Mesendoderm (in vitro differentiated cells): ENCODE measurements around the gene LILRB1. TPM values are rescaled to one million over a fixed set of nuclear protein-coding genes. Genes with fewer than 3 reads are reported as not detected.
A peak's percentile ranks its signal among the peaks of the same experiment; 100 is the strongest.
"Not testable (repeated sequence)": the region's sequence is repeated elsewhere in the genome, so short reads cannot be mapped to it uniquely, and the experiment has no call there.

Source experiments
- DNase-seq: peaks from one replicate; pipeline ENCODE4 v3.0.0; 2013
- H2AK5ac ChIP-seq: 2 replicates; pipeline ENCODE4 v1.6.1; 2013; ENCODE audit warnings: low read length, inconsistent platforms
- H2BK120ac ChIP-seq: 2 replicates; pipeline ENCODE4 v1.6.1; 2013; ENCODE audit warnings: low read depth, mild to moderate bottlenecking, low read length, moderate library complexity, mixed read lengths
- H2BK15ac ChIP-seq: replicated peaks from 2 replicates; pipeline ENCODE4 v1.6.1; 2013; ENCODE audit warnings: low read depth, mild to moderate bottlenecking, moderate library complexity
- H2BK5ac ChIP-seq: 2 replicates; pipeline ENCODE4 v1.6.1; 2013; ENCODE audit warnings: low read length, inconsistent platforms
- H3K18ac ChIP-seq: 2 replicates; pipeline ENCODE4 v1.6.1; 2013; ENCODE audit warnings: mild to moderate bottlenecking, low read length, mixed read lengths
- H3K23ac ChIP-seq: one replicate; pipeline ENCODE4 v1.6.1; 2013; ENCODE audit warnings: low read length
- H3K27ac ChIP-seq: 2 replicates; pipeline ENCODE4 v1.5.1; 2013; ENCODE audit warnings: low read depth, mild to moderate bottlenecking, inconsistent platforms, low read length, moderate library complexity
- H3K27me3 ChIP-seq: 2 replicates; pipeline ENCODE4 v1.6.1; 2013; ENCODE audit warnings: low read length, control low read depth, mild to moderate bottlenecking, inconsistent platforms; ENCODE audit not compliant: insufficient read depth, poor library complexity
- H3K36me3 ChIP-seq: 2 replicates; pipeline ENCODE4 v1.6.1; 2013; ENCODE audit warnings: low read length, inconsistent platforms; ENCODE audit not compliant: control insufficient read depth, insufficient read depth
- H3K4ac ChIP-seq: one replicate; pipeline ENCODE4 v1.6.1; 2013; ENCODE audit warnings: low read depth, mild to moderate bottlenecking, low read length, moderate library complexity
- H3K4me1 ChIP-seq: 2 replicates; pipeline ENCODE4 v1.6.1; 2013; ENCODE audit warnings: low read depth, low read length, inconsistent platforms; ENCODE audit not compliant: control insufficient read depth
- H3K4me2 ChIP-seq: 2 replicates; pipeline ENCODE4 v1.6.1; 2013; ENCODE audit warnings: low read length
- H3K4me3 ChIP-seq: 2 replicates; pipeline ENCODE4 v1.5.1; 2013; ENCODE audit warnings: mild to moderate bottlenecking, low read length
- H3K56ac ChIP-seq: one replicate; pipeline ENCODE4 v1.6.1; 2013; ENCODE audit warnings: low read length
- H3K79me1 ChIP-seq: 2 replicates; pipeline ENCODE4 v1.6.1; 2013; ENCODE audit warnings: low read length, inconsistent platforms
- H3K79me2 ChIP-seq: 2 replicates; pipeline ENCODE4 v1.6.1; 2013; ENCODE audit warnings: mild to moderate bottlenecking, low read length; ENCODE audit not compliant: control insufficient read depth, insufficient read depth
- H3K9ac ChIP-seq: 2 replicates; pipeline ENCODE4 v1.6.1; 2013; ENCODE audit warnings: low read length, inconsistent platforms
- H4K5ac ChIP-seq: one replicate; pipeline ENCODE4 v1.6.1; 2013; ENCODE audit warnings: low read length
- H4K8ac ChIP-seq: one replicate; pipeline ENCODE4 v1.6.1; 2013; ENCODE audit warnings: low read depth, mild to moderate bottlenecking, control low read depth, low read length, moderate library complexity
- WGBS: extraction: QIAGEN DNeasy Blood & Tissue Kit; methylation state at CpG from one replicate; pipeline ENCODE4 v1.1.7; 2013; ENCODE audit warnings: low lambda C conversion rate, missing lambda C conversion rate; ENCODE audit not compliant: insufficient coverage; ENCODE audit errors: extremely low coverage; 5-methylcytosine and 5-hydroxymethylcytosine counted together
- small RNA-seq: library from polyadenylated mRNA; stranded (forward); fragments of <200 nt; extraction: miRNeasy Mini kit (QIAGEN cat#:217004); gene quantifications from one replicate; pipeline ENCODE3, GENCODE V24; 2013; ENCODE audit not compliant: insufficient read depth

The LILRB1 gene

DNA sequence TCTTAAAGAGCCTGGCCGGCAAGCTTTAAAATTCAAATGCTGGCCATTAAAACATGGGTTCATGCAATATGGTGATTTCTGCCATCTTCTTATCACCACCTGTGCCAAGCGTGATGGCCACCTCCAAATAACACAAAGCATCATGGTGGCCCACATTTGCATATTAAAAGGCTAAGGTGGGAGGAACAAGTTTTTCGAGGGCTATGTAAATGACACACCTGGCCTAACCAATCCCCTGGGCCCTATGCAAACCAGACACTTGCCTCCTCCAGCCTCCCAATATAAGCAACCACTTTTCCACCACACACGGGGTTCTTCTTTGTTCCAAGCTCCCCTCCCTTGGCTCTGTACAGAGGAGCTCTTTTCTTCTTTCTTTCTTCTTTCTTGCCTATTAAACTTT is 46.9 kb downstream of the LILRB1 start:
- H3K4me1 ChIP-seq: no peaks in the 10 kb centered on the region
- H2BK15ac ChIP-seq: no peak overlapping the region
- DNase-seq: no peak
- H3K36me3 ChIP-seq: no peaks in the 10 kb centered on the region
- H3K18ac ChIP-seq: no peak overlapping the region
- no peak overlapping the region for H2BK120ac ChIP-seq
- no CpG with 5 or more reads among the region's 4 CpGs for WGBS
- H3K79me1 ChIP-seq: no peaks in the 10 kb centered on the region
- no peak overlapping the region for H3K56ac ChIP-seq
- H3K27me3 ChIP-seq: no peaks in the 10 kb centered on the region
- no peak overlapping the region for H3K23ac ChIP-seq
- no peak overlapping the region for H4K8ac ChIP-seq
- H3K9ac ChIP-seq: no peak overlapping the region
- H3K4me3 ChIP-seq: no peak overlapping the region
- no peak overlapping the region for H3K4me2 ChIP-seq
- no peak overlapping the region for H2BK5ac ChIP-seq
- no peak overlapping the region for H3K4ac ChIP-seq
- no peak overlapping the region for H2AK5ac ChIP-seq
- no peak overlapping the region for H3K27ac ChIP-seq
- no peaks in the 10 kb centered on the region for H3K79me2 ChIP-seq
- no peak overlapping the region for H4K5ac ChIP-seq

DNA sequence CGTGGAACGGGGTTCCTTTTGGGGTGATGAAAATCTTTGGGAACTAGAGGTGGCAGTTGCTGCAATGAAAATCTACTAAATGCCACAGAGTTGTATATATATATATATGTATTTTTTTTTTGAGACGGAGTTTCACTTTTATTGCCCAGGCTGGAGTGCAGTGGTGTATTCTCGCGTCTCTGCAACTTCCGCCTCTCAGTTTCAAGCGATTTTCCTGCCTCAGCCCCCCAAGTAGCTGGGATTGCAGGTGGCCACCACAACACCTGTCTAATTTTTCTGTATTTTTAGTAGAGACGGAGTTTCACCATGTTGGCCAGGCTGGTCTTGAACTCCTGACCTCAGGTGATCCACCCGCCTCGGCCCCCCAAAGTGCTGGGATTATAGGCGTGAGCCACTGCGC is 51.3 kb downstream of the LILRB1 start:
- not testable (repeated sequence) for H3K18ac ChIP-seq, H3K27me3 ChIP-seq, H3K4me2 ChIP-seq, H3K4ac ChIP-seq, H4K5ac ChIP-seq, H3K9ac ChIP-seq, DNase-seq, H3K4me1 ChIP-seq, H3K36me3 ChIP-seq, H3K27ac ChIP-seq, H3K56ac ChIP-seq, H3K79me1 ChIP-seq, H2BK120ac ChIP-seq, H3K23ac ChIP-seq, H4K8ac ChIP-seq, H2BK15ac ChIP-seq, H2AK5ac ChIP-seq, H3K4me3 ChIP-seq, H2BK5ac ChIP-seq, H3K79me2 ChIP-seq
- WGBS: no CpG with 5 or more reads among the region's 12 CpGs

DNA sequence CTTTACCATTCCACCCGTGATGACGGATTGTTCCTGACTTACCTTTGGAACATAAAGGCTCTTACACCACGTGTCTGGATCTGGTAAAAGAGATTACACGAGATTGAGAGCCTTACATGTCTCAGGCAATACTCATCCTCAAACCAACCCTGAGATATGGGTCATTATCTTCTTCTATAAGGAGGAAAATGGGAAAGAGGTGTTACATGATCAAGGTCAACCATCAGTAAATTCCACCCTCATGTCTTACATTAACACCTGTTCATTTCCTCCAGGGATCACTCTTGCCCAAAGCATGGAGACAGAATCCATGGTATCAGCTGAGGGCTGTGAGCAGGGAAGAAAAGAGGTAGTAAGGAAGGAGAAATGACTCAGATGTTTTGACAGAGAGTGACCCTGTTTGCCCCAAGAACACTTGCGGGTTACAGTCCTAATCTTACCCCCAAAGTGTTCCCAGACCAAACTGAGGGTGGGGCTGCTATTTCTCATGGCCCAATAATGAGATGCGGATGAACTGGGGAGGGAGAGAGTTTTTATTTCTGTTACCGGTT is 52.1 kb downstream of the LILRB1 start:
- no CpG with 5 or more reads among the region's 7 CpGs for WGBS
- no peak overlapping the region for H4K8ac ChIP-seq

DNA sequence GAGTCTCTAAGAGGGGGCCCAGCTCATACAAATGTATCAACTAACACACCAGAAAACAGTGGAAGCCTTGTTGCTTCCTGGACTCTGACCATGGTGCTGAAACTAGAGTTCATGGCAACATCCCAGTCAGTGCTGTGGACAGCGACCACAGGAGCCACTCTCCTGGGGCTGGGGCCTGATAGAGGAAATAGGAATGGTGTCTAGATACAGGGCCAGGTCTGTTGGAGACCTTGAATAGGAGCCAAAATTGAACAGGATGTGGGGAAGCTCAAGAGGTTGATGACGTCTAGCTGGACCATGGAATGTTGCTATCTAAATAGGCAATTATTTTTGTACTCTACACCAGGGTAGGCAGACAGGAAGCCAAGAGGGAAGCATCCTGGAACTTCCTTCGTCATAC is 54.2 kb downstream of the LILRB1 start:
- Histone ChIP-seq H3K56ac (no peak overlapping the region), H3K79me1 (no peaks in the 10 kb centered on the region), H3K27me3 (no peaks in the 10 kb centered on the region), H4K8ac (no peak overlapping the region), H2BK5ac (no peak overlapping the region), H3K18ac (no peak overlapping the region), H2AK5ac (no peak overlapping the region), H3K9ac (no peak overlapping the region), H3K79me2 (no peaks in the 10 kb centered on the region), H2BK120ac (no peak overlapping the region), H3K4me2 (no peak overlapping the region), H2BK15ac (no peak overlapping the region), H4K5ac (no peak overlapping the region), H3K4me1 (no peaks in the 10 kb centered on the region), H3K4ac (no peak overlapping the region), H3K4me3 (no peak overlapping the region), H3K27ac (no peak overlapping the region), H3K36me3 (no peaks in the 10 kb centered on the region), H3K23ac (no peak overlapping the region)
- DNase-seq: peak; percentile 11
- WGBS: no CpG with 5 or more reads among the region's 3 CpGs

More for the DNA sequence above, 52.1 kb downstream of the LILRB1 start:
- Histone ChIP-seq H3K4me2 (no peak overlapping the region), H3K79me2 (no peaks in the 10 kb centered on the region), H2BK5ac (no peak overlapping the region), H3K4ac (no peak overlapping the region), H2BK120ac (no peak overlapping the region), H3K18ac (no peak overlapping the region), H2AK5ac (no peak overlapping the region), H3K27ac (no peak overlapping the region), H2BK15ac (no peak overlapping the region), H4K5ac (no peak overlapping the region), H3K79me1 (no peaks in the 10 kb centered on the region), H3K4me3 (peak overlapping the region; percentile 17), H3K4me1 (no peaks in the 10 kb centered on the region), H3K23ac (no peak overlapping the region), H3K9ac (no peak overlapping the region), H3K36me3 (no peaks in the 10 kb centered on the region), H3K27me3 (no peaks in the 10 kb centered on the region), H3K56ac (no peak overlapping the region)
- no peak for DNase-seq

Small RNA genes within 50 kb of the gene (small RNA-seq; reads per million reads assigned to genes)
- gene AC245036.3 (not detected), gene MIR8061 (not detected)
